GM19035 (cell line): ENCODE measurements around the gene TMEM141.
A peak's percentile ranks its signal among the peaks of the same experiment; 100 is the strongest.
"Not testable (repeated sequence)": the region's sequence is repeated elsewhere in the genome, so short reads cannot be mapped to it uniquely, and the experiment has no call there.

Experiments
- ATAC-seq: cut with Tn5 transposase; IDR thresholded peaks from one replicate; pipeline ENCODE4 v1.9.1; 2021; ENCODE audit not compliant: unreplicated experiment

Gene TMEM141

DNA sequence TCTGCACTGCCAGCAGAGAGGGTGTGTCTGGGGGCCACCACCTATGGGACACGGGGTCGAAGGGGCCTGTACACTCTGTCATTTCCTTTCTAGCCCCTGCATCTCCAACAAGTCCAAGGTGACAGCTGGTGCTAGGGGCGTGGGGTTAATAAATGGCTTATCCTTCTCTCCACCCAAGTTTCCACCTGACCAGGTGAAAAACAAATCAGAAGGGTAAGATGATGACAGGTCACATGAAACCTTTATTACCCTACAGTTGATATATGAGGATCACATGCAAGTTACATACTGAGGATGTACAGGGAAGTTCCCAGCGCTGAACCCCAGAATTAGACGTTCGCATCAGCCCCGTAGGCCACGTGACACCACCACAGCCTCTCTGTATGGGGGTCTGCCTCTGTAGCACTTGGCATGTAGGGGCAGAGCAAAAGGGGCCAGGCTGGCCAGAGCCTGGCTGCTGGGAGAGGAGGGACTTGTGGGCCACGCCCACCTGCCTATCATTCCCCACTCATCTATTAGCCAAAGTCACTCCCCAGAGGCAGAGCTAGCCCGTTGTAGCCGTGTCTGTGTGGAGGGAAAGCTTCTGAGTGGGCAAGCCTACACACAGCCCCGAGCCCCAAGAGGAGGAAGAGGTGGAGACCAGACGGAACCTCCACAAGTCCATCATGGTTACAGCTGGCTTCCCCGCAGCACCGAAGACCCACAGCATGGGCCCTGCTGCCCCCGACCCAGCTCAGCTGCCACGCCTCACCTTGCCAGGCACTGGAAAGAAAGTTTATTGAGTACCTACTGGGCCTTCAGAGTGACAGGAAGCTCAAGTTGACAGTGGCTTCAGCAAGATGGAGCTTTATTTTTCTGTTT is 2.2 kb downstream of the TMEM141 start:
- no peak for ATAC-seq

DNA sequence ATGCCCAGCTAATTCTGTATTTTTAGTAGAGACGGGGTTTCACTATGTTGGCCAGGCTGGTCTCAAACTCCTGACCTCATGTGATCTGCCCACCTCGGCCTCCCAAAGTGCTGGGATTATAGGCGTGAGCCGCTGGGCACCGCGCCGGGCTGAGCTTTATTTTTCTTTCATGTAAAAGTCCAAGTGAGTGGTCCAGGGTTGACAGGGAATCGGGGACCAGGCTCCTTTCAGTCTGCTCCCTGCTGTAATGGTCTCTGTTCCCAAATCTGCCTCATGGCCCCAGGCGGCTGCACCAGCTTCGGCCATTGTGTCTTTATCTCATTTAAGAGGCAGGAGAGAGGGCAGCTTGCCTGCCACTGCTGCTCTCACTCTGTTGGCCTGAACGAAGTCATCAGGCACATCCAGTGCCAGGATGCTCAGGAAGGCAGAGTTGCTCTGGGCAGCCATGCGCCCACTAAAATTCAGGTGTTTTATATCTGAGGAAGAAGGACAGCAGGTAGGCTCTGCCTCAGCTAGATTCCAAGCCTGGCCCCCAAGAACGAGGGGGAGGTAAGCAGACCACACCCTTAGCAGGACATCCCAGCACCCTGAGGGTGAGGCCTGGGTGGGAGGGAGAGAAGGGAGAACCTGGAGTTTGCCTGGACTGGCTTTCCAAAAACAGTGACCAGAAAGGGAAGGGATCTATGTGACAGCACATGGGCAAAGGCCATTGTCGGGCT is 3.3 kb downstream of the TMEM141 start:
- ATAC-seq: no peak

DNA sequence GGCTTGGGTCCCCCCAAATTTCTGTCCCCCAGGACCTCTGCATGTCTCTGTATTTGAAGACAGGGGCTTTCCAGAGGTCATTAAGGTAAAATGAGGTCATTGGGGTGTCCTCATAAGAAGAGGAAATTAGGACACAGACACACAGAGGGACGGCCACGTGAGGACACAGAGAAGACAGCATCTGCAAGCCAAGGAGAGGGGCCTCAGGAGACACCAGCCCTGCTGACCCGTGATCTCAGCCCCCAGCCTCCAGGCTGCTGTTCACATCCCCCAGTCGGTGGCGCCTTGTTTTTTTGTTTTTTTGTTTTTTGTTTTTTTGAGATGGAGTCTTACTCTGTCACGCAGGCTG is 3.8 kb downstream of the TMEM141 start:
- no peak for ATAC-seq

DNA sequence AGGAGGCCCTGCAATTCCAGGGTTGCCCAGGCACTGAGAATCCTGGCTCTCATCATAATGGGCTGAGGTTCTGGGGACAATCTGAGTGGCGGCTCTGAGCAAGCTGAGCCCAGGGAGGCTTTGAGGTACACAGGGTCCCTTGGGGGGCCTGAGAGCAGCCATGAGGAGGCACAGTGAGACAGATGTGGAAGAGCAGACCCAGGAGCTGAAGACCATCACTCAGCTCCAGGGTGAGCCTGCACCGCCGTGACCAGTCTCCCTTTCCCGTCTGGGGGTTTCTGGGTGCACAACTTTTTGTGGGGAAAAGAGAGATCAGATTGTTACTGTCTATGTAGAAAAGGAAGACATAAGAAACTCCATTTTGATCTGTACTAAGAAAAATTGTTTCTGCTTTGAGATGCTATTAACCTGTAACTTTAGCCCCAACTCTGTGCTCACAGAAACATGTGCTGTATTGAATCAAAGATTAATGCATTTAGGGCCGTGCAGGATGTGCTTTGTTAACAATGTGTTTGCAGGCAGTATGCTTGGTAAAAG is 5.2 kb downstream of the TMEM141 start, which contains the start of gene CCDC183:
Gene CCDC183, plus strand, starts transcription at position 101 of the 537 bp plus-strand sequence. Its CDS starts 60 bp downstream, at position 161.
- ATAC-seq: no peak

DNA sequence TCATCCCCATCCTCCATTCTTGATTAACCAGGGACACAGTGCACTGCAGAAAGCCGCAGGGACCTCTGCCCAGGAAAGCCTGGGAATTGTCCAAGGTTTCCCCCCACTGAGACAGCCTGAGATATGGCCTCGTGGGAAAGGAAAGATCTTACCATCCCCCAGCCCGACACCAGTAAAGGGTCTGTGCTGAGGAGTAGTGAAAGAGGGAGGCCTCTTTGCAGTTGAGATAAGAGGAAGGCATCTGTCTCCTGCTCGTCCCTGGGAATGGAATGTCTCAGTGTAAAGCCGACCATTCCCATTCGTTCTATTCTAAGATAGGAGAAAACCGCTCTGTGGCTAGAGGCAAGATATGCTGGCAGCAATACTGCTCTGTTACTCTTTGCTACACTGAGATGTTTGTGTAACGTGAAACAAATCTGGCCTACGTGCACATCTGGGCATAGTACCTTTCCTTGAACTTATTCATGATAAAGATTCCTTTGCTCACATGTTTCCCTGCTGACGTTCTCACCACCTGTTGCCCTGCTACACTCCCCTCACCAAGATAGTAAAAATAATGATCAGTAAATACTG is 5.7 kb downstream of the TMEM141 start:
- not testable (repeated sequence) for ATAC-seq

DNA sequence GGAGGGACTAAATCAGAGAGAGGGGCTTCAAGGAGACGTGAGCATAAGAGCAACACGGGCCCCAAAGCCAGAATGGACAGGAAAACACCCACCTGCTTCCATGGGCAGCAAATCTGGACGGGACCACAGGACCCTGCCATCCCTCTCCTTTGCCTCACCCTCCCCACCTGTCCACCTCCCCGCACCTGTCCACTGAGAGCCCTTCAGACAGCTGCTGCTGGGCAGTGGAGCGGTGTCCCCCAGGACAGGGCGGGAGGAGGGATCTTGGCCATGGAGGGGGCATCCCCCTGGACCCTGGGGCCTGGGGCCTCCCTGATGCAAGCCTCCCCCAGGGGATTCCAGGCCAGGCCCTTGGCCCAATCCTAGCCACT is 7.5 kb downstream of the TMEM141 start:
- no peak for ATAC-seq

DNA sequence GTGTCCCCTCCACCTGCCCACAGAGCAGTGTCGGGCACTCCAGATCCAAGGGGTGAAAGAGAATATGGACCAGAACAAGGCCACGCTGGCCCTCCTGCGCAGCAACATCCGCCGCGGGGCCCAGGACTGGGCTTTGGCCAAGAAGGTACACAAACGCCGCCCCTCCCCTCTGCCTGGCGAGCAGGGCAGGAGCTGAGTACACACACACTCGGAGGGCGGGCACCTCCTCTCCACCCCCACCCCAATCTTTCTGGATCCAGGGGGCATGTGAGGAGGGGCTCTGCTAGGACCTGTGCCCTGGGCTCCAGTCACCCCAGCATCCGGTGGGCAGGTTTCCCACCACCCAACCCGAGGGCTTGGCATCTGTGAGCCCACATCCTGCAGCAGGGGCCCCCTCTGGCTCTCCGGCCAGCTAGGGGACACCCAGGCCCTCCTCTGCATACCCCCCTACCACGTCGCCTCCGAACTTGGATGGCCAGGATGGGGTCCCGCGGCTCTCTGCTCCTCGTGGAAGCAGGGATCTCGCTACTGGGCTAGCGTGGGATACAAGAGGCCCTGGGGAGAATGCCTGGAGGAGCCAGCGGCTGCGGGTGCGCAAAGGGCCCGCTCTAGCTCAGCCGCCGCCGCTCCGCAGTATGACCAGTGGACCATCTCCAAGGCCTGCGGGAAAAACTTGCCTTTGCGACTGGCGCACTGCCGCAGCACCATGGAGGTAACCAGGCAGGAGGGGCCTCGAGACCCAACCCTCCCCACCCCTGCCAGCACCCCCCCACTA is 8.1 kb downstream of the TMEM141 start:
- ATAC-seq: no peak

DNA sequence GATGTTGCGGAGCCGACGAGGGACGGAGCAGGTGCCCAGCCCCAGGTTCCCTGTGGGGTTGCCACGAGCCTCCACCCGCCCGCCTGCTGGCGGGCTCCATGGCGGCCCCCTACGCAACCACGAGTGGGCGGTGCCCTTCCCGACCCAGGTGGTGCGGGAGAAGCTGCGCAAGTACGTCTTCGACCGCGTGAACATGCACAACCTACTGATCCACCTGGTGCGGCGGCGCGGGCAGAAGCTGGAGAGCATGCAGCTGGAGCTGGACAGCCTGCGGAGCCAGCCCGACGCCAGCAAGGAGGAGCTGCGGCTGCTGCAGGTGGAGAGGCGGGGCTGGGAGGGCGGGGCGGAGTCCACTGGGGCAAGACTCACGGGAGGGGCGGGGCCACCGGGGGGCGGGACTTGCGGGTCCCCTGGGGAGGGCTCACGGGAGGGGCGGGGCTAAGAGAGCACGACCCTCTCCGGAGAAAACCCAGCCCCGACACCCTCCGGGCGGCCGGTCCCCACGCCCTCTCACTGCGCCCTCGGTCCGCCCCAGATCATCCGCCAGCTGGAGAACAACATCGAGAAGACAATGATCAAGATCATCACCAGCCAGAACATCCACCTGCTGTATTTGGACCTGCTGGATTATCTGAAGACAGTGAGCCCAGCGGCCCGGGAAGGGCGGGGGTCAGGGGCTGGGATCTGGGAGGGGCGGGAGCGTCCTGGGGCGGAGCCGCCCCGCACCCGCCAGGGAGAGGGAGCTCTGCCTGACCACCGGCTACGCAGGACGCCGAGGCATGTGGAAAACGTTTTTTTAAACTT is 8.9 kb downstream of the TMEM141 start:
- ATAC-seq: no peak

DNA sequence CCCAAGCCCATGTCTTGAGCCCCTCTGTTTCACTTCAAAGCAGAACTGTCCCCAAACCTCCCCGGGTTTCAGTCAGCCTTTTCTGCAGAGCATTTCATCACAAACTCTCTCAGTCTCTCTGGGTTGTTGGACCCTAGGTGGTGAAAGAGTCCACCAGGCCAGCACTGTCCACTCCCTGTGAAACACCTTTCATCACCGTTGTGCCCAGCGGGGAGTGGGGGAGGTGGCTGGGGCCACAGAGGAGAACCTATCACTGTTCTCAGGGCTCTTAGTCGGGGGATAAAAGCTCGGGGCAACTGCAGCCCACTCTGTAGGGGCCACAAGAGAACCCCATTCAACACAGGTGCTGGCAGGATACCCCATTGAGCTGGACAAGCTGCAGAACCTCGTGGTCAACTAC is 11.2 kb downstream of the TMEM141 start:
- no peak for ATAC-seq

DNA sequence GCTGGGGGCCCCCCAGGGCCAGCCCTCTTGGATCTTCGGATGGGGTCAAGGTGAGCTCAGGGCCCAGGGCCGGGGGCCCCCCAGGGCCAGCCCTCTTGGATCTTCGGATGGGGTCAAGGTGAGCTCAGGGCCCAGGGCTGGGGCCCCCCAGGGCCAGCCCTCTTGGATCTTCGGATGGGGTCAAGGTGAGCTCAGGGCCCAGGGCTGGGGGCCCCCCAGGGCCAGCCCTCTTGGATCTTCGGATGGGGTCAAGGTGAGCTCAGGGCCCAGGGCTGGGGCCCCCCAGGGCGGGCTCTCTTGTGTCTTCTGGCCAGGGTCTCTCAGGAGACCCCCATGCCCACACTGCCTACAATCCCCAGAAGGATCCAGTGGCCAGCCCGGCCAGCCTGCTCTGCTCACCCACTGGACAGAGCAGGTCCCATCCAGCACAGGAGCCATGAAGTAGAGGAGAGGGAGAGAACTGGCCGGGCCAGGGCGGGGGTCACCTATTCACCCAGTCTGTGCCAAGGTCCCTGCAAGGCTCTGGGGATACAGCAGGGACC is 11.9 kb downstream of the TMEM141 start:
- not testable (repeated sequence) for ATAC-seq

DNA sequence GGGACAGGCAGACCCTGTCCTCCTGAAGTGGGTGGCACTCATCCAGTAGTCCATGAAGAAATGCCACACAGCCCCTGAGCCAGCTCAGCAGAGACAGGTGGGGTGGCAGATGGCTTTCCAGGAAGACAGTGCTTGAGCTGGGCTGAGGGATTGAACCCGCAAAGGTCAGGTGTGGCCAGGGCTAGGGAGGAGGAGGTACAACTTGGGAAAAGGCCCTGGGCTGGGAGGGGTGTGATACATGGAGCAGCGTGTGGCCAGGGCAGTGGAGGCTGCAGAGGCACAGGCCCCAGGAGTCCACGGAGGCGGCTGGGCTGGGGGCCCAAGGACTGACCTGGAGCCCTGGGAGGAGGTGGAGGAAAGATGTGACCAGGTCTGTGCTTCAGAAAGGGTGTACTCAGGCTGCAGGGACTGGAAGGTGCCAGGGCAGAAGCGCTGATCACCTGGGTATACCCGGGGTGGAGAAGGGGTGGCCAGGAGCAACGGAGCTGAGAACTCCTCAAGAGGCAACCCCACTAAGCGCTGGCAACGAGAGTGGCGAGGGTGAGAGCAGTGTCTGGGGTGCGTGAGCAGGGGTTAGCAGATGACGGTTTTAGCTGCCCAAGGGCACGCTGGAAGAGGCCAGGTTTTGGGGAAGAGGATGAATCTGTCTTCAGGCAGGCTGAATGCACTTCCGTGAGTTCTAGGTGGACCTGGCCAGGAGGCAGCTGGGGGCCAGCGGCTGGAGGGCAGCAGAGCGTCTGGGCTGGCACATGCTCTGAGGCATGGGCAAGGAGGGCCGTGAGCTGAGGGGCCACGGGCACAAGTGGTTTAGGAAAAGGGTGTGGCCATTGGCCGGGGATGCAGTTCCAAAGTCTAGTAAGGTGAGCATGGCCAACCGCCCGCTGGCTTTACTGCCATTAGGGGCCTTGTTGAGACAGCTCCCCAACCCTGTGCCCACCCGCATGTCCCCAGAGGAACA is 12.7 kb downstream of the TMEM141 start:
- no peak for ATAC-seq

DNA sequence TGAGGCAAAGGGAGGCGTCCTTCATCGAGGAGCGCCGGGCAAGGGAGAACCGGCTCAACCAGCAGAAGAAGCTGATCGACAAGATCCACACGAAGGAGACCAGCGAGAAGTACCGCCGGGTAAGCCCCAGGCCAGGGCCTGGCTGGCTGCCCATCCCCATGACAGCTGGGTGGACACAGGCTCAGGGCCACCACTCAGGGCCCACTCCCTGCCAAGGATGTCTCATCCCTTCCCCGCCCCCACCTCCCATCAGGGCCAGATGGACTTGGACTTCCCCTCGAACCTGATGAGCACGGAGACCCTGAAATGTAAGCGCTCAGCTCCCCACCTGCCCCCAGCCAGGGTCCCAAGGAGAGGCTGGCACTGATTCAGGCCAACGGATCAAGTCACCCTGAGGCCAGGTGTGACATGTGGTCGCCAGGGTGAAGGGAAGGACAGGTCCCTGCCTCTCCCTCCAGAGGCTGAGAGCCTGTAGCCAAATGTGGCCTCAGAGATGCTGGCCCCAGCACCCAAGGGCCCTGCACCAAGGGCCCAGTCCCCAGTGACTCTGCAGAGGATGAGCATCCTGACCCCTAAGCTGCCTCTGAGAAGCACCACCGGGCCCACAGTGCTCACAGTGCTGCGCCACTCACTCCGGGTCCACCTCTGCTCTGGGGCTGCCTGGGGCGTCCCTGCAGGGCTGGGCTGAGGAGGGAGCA is 13.5 kb downstream of the TMEM141 start:
- ATAC-seq: no peak

DNA sequence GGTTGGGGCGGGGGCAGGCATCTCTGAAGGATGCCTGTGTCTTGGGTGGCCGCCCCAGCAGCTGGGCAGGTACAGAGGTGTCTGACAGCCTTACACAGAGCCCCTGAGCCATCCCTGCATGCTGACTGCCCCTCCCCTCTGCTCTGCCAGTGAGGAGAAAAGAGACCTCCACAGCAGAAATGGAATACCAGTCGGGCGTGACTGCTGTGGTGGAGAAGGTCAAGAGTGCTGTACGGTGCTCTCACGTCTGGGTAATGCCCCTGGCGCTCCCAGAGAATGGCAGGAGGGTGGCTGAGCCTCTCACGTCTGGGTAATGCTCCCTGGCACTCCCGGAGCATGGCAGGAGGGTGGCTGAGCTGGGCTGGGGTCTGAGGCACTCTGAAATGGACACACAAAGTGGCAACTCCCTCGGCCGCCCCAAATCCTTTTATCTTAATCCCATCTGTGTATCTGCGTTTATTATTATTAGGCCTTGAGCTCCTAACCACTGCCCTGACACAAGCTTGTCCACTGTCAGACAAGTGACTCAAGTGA is 14.1 kb downstream of the TMEM141 start:
- no peak for ATAC-seq

DNA sequence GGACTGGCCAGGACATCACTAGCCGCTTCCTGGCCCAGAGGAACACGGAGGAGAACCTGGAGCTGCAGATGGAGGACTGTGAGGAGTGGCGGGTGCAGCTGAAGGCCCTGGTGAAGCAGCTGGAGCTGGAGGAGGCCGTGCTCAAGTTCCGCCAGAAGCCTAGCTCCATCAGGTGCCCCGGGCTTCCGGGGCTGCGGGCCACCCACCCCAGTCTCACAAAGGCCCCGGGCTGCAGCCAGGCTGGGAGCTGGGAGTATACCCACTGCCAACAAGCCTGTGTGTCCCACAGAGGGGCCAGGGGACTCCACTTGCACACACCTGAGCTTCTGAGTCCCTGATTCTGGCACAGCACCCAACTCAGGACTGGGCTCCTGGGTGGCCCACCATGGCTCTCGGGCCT is 14.9 kb downstream of the TMEM141 start:
- ATAC-seq: no peak

DNA sequence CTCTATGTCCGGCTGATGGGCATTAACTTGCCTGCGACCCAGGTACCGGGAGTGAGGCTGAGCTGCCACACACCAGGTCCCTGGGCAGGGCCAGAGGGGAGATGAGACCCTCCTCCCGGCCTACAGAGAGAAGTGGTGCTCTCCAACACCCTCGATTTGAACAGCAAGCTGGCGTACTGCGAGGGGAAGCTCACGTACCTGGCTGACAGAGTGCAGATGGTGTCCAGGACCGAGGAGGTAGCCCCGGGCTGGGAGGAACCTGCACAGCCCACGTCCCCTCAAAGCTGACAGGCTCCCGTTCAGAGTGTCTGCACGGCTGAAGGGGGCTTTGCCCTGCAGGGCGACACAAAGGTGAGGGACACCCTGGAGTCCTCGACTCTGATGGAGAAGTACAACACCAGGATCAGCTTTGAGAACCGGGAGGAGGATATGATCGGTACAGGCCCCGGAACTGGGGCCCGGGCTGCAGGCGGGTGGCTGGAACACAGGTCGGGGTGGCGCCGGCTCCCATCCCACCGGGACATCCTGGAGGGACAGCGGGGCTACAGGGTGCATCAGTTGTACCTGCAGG is 15.6 kb downstream of the TMEM141 start:
- ATAC-seq: no peak

DNA sequence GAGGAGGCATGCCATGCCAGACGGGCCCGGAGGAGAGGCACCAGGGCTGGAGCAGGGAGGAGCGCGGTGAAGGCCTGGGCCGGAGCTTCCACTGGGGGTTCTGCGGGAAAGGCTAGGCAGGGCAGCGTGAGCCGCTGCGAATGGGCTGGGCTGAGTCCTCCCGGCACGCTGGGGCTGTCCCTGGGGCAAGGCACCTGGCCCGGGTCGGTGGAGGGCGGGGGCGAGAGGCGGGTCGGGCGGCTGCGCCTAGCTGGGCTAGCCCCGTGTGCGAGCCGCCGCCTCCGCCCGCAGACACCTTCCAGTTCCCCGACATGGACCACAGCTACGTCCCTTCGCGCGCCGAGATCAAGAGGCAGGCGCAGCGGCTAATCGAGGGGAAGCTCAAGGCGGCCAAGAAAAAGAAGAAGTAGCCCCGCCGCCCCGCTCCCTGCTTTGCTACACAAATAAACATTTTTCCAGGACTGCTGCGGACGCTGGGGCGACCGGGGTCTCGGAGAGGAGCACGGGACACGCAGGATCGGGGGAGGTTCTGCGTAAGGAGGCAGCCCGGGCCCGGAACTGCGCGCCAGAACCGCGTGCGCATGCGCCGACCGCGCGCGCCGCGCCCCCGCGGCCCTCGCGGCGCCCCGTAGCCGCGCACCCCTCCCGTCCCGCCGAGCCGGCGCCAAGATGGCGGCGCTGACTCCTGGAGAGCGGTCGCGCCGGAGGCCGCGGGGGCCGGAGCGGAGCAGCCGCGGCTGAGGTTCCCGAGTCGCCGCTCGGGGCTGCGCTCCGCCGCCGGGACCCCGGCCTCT is 16.3 kb downstream of the TMEM141 start, which contains the start of gene RABL6:
Gene RABL6, plus strand, starts transcription at position 668 of the 794 bp plus-strand sequence. CDS start 249 bp downstream, outside the sequence.
- ATAC-seq: peak; percentile 77
